GM12873 (cell line): ENCODE results near the gene FOXO6.

Experiments used
- TF ChIP-seq, protein P1 (sequence below): IDR thresholded peaks from 2 replicates; pipeline ENCODE4 v1.5.1; 2012; ENCODE audit warnings: low read depth, mild to moderate bottlenecking, moderate library complexity, low read length, control low read depth; ENCODE audit not compliant: insufficient read depth; ENCODE audit errors: missing control alignments

The FOXO6 gene

GRCh38 chr1:41317361-41317760 lies 43.9 kb upstream of the FOXO6 start:
- TF ChIP-seq, protein P1, sequence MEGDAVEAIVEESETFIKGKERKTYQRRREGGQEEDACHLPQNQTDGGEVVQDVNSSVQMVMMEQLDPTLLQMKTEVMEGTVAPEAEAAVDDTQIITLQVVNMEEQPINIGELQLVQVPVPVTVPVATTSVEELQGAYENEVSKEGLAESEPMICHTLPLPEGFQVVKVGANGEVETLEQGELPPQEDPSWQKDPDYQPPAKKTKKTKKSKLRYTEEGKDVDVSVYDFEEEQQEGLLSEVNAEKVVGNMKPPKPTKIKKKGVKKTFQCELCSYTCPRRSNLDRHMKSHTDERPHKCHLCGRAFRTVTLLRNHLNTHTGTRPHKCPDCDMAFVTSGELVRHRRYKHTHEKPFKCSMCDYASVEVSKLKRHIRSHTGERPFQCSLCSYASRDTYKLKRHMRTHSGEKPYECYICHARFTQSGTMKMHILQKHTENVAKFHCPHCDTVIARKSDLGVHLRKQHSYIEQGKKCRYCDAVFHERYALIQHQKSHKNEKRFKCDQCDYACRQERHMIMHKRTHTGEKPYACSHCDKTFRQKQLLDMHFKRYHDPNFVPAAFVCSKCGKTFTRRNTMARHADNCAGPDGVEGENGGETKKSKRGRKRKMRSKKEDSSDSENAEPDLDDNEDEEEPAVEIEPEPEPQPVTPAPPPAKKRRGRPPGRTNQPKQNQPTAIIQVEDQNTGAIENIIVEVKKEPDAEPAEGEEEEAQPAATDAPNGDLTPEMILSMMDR = no peak

- TF ChIP-seq, protein P1 = no peak
Observed at GRCh38 chr1:41318135-41318534, 43.1 kb upstream of the FOXO6 start.

DNA sequence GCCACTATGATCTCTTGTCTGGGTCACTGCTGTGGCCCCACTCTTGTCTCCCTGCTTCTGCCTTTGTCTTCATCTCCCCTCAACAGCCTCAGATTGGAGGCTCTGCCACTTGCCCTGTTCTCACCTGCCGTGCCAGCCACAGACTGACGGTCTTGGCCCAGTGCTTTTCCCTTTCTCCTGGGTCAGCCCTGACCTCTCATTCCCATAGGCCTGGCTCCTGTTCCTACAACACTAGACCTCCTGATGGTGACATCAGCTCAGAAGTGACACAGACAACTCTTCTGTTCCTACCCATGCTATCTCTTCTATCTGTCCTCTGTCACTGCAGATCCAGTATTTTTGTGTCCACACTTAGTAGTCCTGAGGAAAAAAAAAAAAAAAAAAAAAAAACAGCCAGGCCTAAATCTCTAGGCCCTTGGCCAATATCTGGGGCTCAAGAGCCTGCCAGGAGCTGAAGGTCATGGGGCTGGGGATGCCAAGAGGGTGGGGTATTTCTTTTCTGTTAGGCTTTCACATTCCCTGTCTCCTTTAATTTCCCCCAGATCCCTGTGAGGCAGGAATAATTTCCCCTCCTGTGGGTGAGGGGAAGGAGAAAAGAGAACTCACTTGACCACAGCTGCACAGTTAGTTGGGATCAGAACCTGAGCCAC lies 42.0 kb upstream of the FOXO6 start:
- TF ChIP-seq, protein P1 = no peak

- TF ChIP-seq, protein P1 = no peak
Observed at GRCh38 chr1:41319807-41320711, 41.2 kb upstream of the FOXO6 start.

- TF ChIP-seq, protein P1 = no peak
Observed at GRCh38 chr1:41320895-41321676, 40.1 kb upstream of the FOXO6 start.

DNA sequence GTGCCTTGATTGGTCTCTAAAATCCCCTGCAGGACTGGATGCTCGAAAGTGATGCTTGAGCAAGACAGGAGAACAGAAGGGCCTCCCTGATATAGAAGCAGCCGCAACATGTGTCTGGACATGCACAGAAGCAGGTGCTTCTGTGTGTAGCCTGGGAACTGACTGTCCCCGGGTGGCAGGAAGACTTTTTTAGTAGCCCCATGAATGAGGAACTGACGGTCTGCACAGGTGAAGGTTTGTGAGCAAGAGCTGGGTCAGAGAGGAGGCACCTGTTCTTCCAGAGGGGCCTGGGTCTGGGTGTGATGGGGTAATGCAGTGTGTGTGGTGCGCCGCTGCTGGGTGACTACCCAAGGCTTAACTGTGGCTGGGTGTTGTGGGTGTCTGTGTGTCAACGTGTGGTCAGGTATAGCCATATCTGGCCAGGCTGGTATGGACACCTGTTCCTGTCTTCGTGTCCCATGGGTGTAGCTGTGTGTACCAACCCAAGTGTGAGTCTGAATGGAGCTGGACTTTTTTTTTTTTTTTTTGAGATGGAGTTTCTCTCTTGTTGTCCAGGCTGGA lies 39.1 kb upstream of the FOXO6 start:
- TF ChIP-seq, protein P1 = no peak
